DOHH2 (cell line): ENCODE results near the gene FOSB.

Source experiments
- CTCF ChIP-seq: fragments of 200-600 bp; sonication (generic); IDR thresholded peaks from one replicate; pipeline ENCODE4 v1.5.1; 2014; ENCODE audit warnings: antibody characterized with exemption, mild to moderate bottlenecking, low read depth, low read length; ENCODE audit not compliant: poor library complexity, severe bottlenecking
- EZH2phosphoT487 ChIP-seq: fragments of 200-600 bp; sonication (generic); IDR thresholded peaks from 2 replicates; pipeline ENCODE4 v1.6.1; 2017; ENCODE audit warnings: borderline replicate concordance, mild to moderate bottlenecking, antibody characterized with exemption, low read length, moderate library complexity, mixed read lengths

GRCh38 chr19:45419396-45419795 lies 48.4 kb upstream of the FOSB start:
- TF ChIP-seq CTCF, result no peak
- TF ChIP-seq EZH2phosphoT487, result no peak
